Bladder microvascular endothelial cell (primary cell): Measurements from ENCODE around the gene ZNF525. TPM values are rescaled to one million over a fixed set of nuclear protein-coding genes. Genes with fewer than 3 reads are reported as not detected.

ENCODE experiments used
- total RNA-seq: library from RNA; depleted of rRNA; stranded (reverse); fragments of >200 nt; gene quantifications from 2 replicates; pipeline ENCODE4 v1.2.3, GENCODE V29; 2014

Gene ZNF525
- 5.0 and 8.6 TPM in 2 replicates for total RNA-seq

GRCh38 chr19:53365134-53365898 is at the start of gene ZNF525:
TSS of gene ZNF525 (plus strand) at chr19:53365705. CDS start at chr19:53372282, 6,577 bp downstream.

GRCh38 chr19:53333463-53334449 is 31.7 kb upstream of the ZNF525 start, which contains the start of gene ZNF845:
TSS of gene ZNF845 (plus strand) at chr19:53333749. CDS start at chr19:53341308, 7,559 bp downstream.

GRCh38 chr19:53394974-53395839 is 29.7 kb downstream of the ZNF525 start, which contains the start of gene ZNF765:
TSS of gene ZNF765 (plus strand) at chr19:53395149. CDS start at chr19:53398016, 2,867 bp downstream.

GRCh38 chr19:53431399-53432087 is 66.0 kb downstream of the ZNF525 start, which contains the start of gene ZNF761:
TSS of gene ZNF761 (plus strand) at chr19:53431984. CDS start at chr19:53447269, 15,285 bp downstream.

Other genes starting within 250 kb of the ZNF525 start
- 2.3 and 2.9 TPM in 2 replicates for gene ZNF415, start 232.8 kb upstream of the ZNF525 start, total RNA-seq
- 5.7 and 8.3 TPM in 2 replicates for gene ZNF347, start 206.7 kb upstream of the ZNF525 start, total RNA-seq
- gene ZNF665, start 172.3 kb upstream of the ZNF525 start, total RNA-seq = 1.6 and 2.3 TPM in 2 replicates
- 10.4 and 23.4 TPM in 2 replicates for gene ZNF677, start 110.8 kb upstream of the ZNF525 start, total RNA-seq
- gene VN1R2, start 107.4 kb upstream of the ZNF525 start, total RNA-seq = under 0.01 TPM in 1 of 2 replicates, not detected in the other
- gene VN1R4, start 98.0 kb upstream of the ZNF525 start, total RNA-seq = not detected in 2 replicates
- 6.0 and 10.5 TPM in 2 replicates for gene ZNF845, start 32.0 kb upstream of the ZNF525 start, total RNA-seq
- 10.0 and 18.0 TPM in 2 replicates for gene ZNF765, start 29.4 kb downstream of the ZNF525 start, total RNA-seq
- gene ZNF761, start 66.3 kb downstream of the ZNF525 start, total RNA-seq = 6.2 and 11.4 TPM in 2 replicates
- gene ZNF813, start 102.0 kb downstream of the ZNF525 start, total RNA-seq = 3.1 and 4.6 TPM in 2 replicates
- 3.6 and 7.9 TPM in 2 replicates for gene ZNF331, start 172.4 kb downstream of the ZNF525 start, total RNA-seq